ENCODE data around the gene PIK3R5. TPM values are rescaled to one million over a fixed set of nuclear protein-coding genes. Genes with fewer than 3 reads are reported as not detected.

Gene PIK3R5
- total and polyA plus RNA-seq, 7 donors = 0.20 to 2.9 (median 1.1) TPM

GRCh38 chr17:8952191-8952590, 13.3 kb downstream of the PIK3R5 start:
- H3K4me3 ChIP-seq = no peak overlapping the region
- DNase-seq (no peak), ATAC-seq (no peak)
- H3K27me3 ChIP-seq (ENCODE audit: insufficient read depth in 3 of 3, low read length in 2 of 3) = peaks cover 0 to 7% (median 2%) of the 10 kb centered on the region in 3 donors
- intact Hi-C loops (cut with DNase I) = no loop called here
- TF ChIP-seq CTCF (IDR thresholded peaks at IDR 0.05) = no peak
- H3K36me3 ChIP-seq (ENCODE audit: insufficient read depth in 1 of 2, low read depth in 1 of 2) = no peaks in the 10 kb centered on the region
- H3K9me3 ChIP-seq = no peaks in the 10 kb centered on the region
- H3K27ac ChIP-seq = no peak overlapping the region
- WGBS, 3 donors = 83 to 97% (median 84%) methylated on average over 1 of the region's 1 CpG
- no peaks in the 10 kb centered on the region for H3K4me1 ChIP-seq

DNA sequence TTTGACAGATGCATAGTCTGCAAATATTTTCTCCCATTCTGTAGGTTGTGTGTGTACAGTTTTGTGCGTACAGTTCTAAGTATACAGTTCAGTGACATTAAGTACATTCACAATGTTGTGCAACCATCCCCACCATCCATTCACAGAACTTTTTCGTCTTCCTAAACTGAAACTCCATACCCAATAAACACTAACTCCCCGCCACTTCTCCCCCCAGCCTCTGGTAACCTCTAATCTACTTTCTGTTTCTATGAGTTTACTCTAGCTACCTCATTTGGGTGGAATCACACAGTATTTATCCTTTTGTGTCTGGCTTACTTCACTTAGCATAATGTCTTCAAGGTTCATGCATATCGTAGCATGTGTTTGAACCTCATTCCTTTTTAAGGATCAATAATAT, 14.3 kb downstream of the PIK3R5 start:
- intact Hi-C loops (cut with DNase I) = no loop called here
- Histone ChIP-seq H3K27ac (no peak overlapping the region), H3K4me1 (no peaks in the 10 kb centered on the region)

GRCh38 chr17:8949061-8949661, 16.3 kb downstream of the PIK3R5 start:
- no peak for TF ChIP-seq CTCF (IDR thresholded peaks at IDR 0.05)
- H3K27ac ChIP-seq = no peak overlapping the region
- no peaks in the 10 kb centered on the region for H3K9me3 ChIP-seq
- no peak for DNase-seq
- H3K27me3 ChIP-seq (ENCODE audit: insufficient read depth in 3 of 3, low read length in 2 of 3) = no peaks in the 10 kb centered on the region
- intact Hi-C loops (cut with DNase I) = no loop called here
- 79 to 83% (median 79%) methylated on average over 9 of the region's 9 CpGs for WGBS, 3 donors
- no peak for ATAC-seq
- H3K4me1 ChIP-seq = no peaks in the 10 kb centered on the region
- no peak overlapping the region for H3K4me3 ChIP-seq
- H3K36me3 ChIP-seq (ENCODE audit: insufficient read depth in 1 of 2, low read depth in 1 of 2) = no peaks in the 10 kb centered on the region

More for the DNA sequence above, 14.3 kb downstream of the PIK3R5 start:
- ATAC-seq = no peak
- no peak overlapping the region for H3K4me3 ChIP-seq
- TF ChIP-seq CTCF (IDR thresholded peaks at IDR 0.05) = no peak
- H3K27me3 ChIP-seq (ENCODE audit: insufficient read depth in 3 of 3, low read length in 2 of 3) = peaks cover 0 to 2% (median 0%) of the 10 kb centered on the region in 3 donors
- no peaks in the 10 kb centered on the region for H3K36me3 ChIP-seq (ENCODE audit: insufficient read depth in 1 of 2, low read depth in 1 of 2)
- no peaks in the 10 kb centered on the region for H3K9me3 ChIP-seq
- 87 to 92% (median 90%) methylated on average over 4 of the region's 4 CpGs for WGBS, 3 donors
- no peak for DNase-seq

DNA sequence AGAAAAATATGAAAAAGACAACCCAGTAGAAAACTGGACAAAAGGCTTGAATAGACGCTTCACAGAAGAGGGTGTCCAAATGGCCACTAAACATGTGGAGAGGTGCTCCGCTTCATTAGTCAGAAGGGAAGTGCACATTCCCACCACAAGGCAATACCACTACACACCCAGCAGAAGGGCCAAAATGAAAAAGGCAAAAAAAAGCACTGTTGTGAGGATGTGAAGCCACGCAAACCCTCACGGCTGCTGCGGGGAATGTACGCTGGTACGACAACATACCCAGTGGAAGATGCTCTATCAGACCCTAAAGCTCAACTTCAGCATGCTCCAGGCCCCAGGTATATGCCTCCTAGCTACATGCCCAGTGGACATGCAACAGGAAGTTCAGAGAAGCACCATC, 17.0 kb downstream of the PIK3R5 start:
- H3K4me1 ChIP-seq = no peaks in the 10 kb centered on the region
- H3K27me3 ChIP-seq (ENCODE audit: insufficient read depth in 3 of 3, low read length in 2 of 3) = no peaks in the 10 kb centered on the region
- ATAC-seq (no peak), DNase-seq (no peak)
- no peaks in the 10 kb centered on the region for H3K9me3 ChIP-seq
- 83 to 84% (median 84%) methylated on average over 7 of the region's 7 CpGs for WGBS, 3 donors
- H3K27ac ChIP-seq = no peak overlapping the region
- no peak for TF ChIP-seq CTCF (IDR thresholded peaks at IDR 0.05)
- no peaks in the 10 kb centered on the region for H3K36me3 ChIP-seq (ENCODE audit: insufficient read depth in 1 of 2, low read depth in 1 of 2)
- intact Hi-C loops (cut with DNase I) = no loop called here
- H3K4me3 ChIP-seq = no peak overlapping the region

GRCh38 chr17:8947201-8947600, 18.3 kb downstream of the PIK3R5 start:
- H3K4me3 ChIP-seq = no peak overlapping the region
- ATAC-seq (no peak), DNase-seq (no peak)
- 91 to 94% (median 93%) methylated on average over 7 of the region's 7 CpGs for WGBS, 3 donors
- H3K36me3 ChIP-seq (ENCODE audit: insufficient read depth in 1 of 2, low read depth in 1 of 2) = no peaks in the 10 kb centered on the region
- no peak overlapping the region for H3K27ac ChIP-seq
- intact Hi-C loops (cut with DNase I) = no loop called here
- no peaks in the 10 kb centered on the region for H3K27me3 ChIP-seq (ENCODE audit: insufficient read depth in 3 of 3, low read length in 2 of 3)
- H3K9me3 ChIP-seq = no peaks in the 10 kb centered on the region
- no peak for TF ChIP-seq CTCF (IDR thresholded peaks at IDR 0.05)
- H3K4me1 ChIP-seq = no peaks in the 10 kb centered on the region

Data from psoas muscle (tissue), 8 donors.